Measurements from ENCODE around the gene PTPN14.

- TF ChIP-seq CTCF (IDR thresholded peaks at IDR 0.05 in 4 of 5, conservative IDR thresholded peaks at IDR 0.05 in 1 of 5): no peak
- no peak for TF ChIP-seq POLR2A (IDR thresholded peaks at IDR 0.05)
Measured at GRCh38 chr1:214404571-214405213, 146.7 kb downstream of the PTPN14 start.
